GM23248 (cell line): ENCODE measurements around the gene VPS33A.

Experiments used
- EZH2 ChIP-seq: fragments of 200-600 bp; sonication (generic); IDR thresholded peaks from 2 replicates; pipeline ENCODE4 v1.6.1; 2018; ENCODE audit warnings: antibody characterized with exemption, mild to moderate bottlenecking; ENCODE audit not compliant: insufficient read depth, poor library complexity, severe bottlenecking
- EZH2phosphoT487 ChIP-seq: fragments of 200-600 bp; sonication (generic); IDR thresholded peaks from 2 replicates; pipeline ENCODE4 v1.6.1; 2018; ENCODE audit warnings: antibody characterized with exemption, moderate library complexity, mild to moderate bottlenecking, low read depth; ENCODE audit not compliant: insufficient read depth

DNA sequence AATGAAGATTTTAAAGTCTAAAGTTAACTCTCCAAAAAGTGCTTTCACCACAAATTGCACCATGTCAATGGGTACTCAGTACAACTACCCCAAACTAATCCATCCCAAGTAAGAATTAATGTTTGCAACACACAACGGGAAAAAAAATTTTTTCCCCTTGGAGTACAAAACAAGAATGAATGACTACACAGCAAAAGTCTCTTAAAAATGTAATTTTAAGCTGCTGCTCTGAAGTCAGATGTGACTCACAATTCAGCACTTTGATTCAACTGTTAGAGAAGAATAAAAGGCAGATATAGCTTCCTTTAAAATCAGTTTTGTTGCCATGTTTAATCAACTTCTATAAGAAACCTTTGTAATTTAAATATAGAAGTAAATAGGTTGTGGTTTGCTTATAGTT, 42.5 kb upstream of the VPS33A start:
- TF ChIP-seq EZH2, result no peak
- no peak for TF ChIP-seq EZH2phosphoT487
